ENCODE data around the gene LRRC2. TPM values are rescaled to one million over a fixed set of nuclear protein-coding genes. Genes with fewer than 3 reads are reported as not detected.

LRRC2 gene
- total and polyA plus RNA-seq, 7 experiments from 2014 or later: 0.10 to 0.48 (median 0.32) TPM; not detected in 2

GRCh38 chr3:46609212-46609721 lies 43.2 kb upstream of the LRRC2 start:
- ATAC-seq (no peak), DNase-seq (no peak)
- Mint-ChIP-seq H3K27me3 (peaks cover 0 to 24% (median 5%) of the 10 kb centered on the region in 5 donors), H3K4me3 (no peak overlapping the region), H3K27ac (no peak overlapping the region), H3K4me1 (peaks cover 0 to 3% (median 0%) of the 10 kb centered on the region in 7 donors), H3K9me3 (no peaks in the 10 kb centered on the region), H3K36me3 (no peaks in the 10 kb centered on the region)
- H3K9me3 ChIP-seq (ENCODE audit: control insufficient read depth in 2 of 3, low read length in 3 of 3): no peaks in the 10 kb centered on the region
- intact Hi-C loops (cut with micrococcal nuclease): no loop called here
- no peaks in the 10 kb centered on the region for H3K36me3 ChIP-seq (ENCODE audit: control insufficient read depth in 2 of 3, insufficient read depth in 3 of 3, low read length in 3 of 3)
- H3K27ac ChIP-seq (ENCODE audit: low read depth, low read length): no peak overlapping the region
- no peaks in the 10 kb centered on the region for H3K4me1 ChIP-seq (ENCODE audit: control insufficient read depth in 2 of 2, insufficient read depth in 2 of 2, low read length in 2 of 2)
- ChIA-PET CTCF (interaction anchor here (0.6 kb wide), 1 partner anchor 35 kb away, joined by 3 read pairs; no protein-coding TSS in a partner anchor), POLR2A (no interaction called here)
- no peaks in the 10 kb centered on the region for H3K27me3 ChIP-seq (ENCODE audit: control insufficient read depth in 2 of 2, insufficient read depth in 2 of 2, low read length in 2 of 2)
- no peak overlapping the region for H3K4me3 ChIP-seq (ENCODE audit: low read length)

DNA sequence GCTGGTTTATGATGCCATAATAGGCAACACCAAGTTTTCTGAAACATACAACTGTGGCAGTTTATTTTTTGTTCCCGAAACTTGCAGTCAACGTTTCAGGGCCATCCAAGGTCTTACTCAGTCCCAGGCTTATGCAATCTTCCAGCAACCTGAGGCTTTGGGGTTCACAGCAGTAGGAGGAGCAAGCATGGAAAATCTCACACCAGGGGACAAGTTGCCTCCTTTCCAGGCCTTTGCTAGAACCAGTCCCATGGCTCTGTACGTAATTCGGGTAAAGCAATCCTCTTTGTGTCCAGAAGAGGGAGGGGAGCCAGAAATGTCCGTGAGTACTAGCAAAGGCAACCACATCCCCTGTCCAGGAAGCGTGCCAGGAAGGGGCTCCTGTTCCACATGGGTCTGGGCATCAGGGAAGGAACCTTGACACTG lies 41.5 kb upstream of the LRRC2 start:
- intact Hi-C loops (cut with micrococcal nuclease): no loop called here

DNA sequence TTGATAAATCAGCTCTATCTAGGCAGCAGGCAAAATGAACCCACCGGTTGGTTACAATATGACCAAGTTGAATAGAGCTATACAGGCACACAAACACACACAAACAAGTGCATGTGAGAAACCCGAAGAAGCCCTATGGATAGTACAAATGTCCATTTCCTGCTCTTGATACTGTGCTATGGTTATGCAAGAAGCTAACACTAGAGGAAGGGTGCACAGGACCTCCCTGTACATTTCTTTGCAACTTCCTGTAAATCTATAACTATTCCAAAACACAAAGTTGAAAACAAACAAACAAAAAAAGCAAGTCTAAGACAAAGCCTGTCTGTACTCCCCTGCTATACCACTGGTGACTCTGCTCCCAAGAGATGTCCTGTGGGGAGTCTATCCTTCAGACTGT lies 38.0 kb upstream of the LRRC2 start:
- Mint-ChIP-seq H3K36me3 (no peaks in the 10 kb centered on the region), H3K4me1 (peaks cover 0 to 4% (median 0%) of the 10 kb centered on the region in 7 donors), H3K27me3 (peaks cover 0 to 9% (median 0%) of the 10 kb centered on the region in 5 donors), H3K27ac (no peak overlapping the region), H3K4me3 (no peak overlapping the region), H3K9me3 (no peaks in the 10 kb centered on the region)
- H3K36me3 ChIP-seq (ENCODE audit: control insufficient read depth in 2 of 3, insufficient read depth in 3 of 3, low read length in 3 of 3): no peaks in the 10 kb centered on the region
- H3K4me1 ChIP-seq (ENCODE audit: control insufficient read depth in 2 of 2, insufficient read depth in 2 of 2, low read length in 2 of 2): no peaks in the 10 kb centered on the region
- H3K27ac ChIP-seq (ENCODE audit: low read depth, low read length): no peak overlapping the region
- intact Hi-C loops (cut with micrococcal nuclease): no loop called here
- H3K9me3 ChIP-seq (ENCODE audit: control insufficient read depth in 2 of 3, low read length in 3 of 3): no peaks in the 10 kb centered on the region
- H3K27me3 ChIP-seq (ENCODE audit: control insufficient read depth in 2 of 2, insufficient read depth in 2 of 2, low read length in 2 of 2): no peaks in the 10 kb centered on the region
- CTCF ChIA-PET: no interaction called here
- DNase-seq (no peak), ATAC-seq (no peak)
- H3K4me3 ChIP-seq (ENCODE audit: low read length): no peak overlapping the region
- POLR2A ChIA-PET: no interaction called here

More for the DNA sequence above, 41.5 kb upstream of the LRRC2 start:
- ChIA-PET CTCF (interaction anchor here (1.0 kb wide), 1 partner anchor 22 kb away, joined by 4 read pairs; no protein-coding TSS in a partner anchor), POLR2A (no interaction called here)
- H3K36me3 Mint-ChIP-seq: no peaks in the 10 kb centered on the region
- no peak for ATAC-seq
- H3K36me3 ChIP-seq (ENCODE audit: control insufficient read depth in 2 of 3, insufficient read depth in 3 of 3, low read length in 3 of 3): no peaks in the 10 kb centered on the region
- H3K9me3 Mint-ChIP-seq: no peaks in the 10 kb centered on the region
- H3K4me3 ChIP-seq (ENCODE audit: low read length): no peak overlapping the region
- H3K27ac ChIP-seq (ENCODE audit: low read depth, low read length): no peak overlapping the region
- H3K4me1 Mint-ChIP-seq: peaks cover 0 to 4% (median 0%) of the 10 kb centered on the region in 7 donors
- H3K9me3 ChIP-seq (ENCODE audit: control insufficient read depth in 2 of 3, low read length in 3 of 3): no peaks in the 10 kb centered on the region
- H3K27ac Mint-ChIP-seq: no peak overlapping the region
- H3K4me3 Mint-ChIP-seq: no peak overlapping the region
- H3K27me3 ChIP-seq (ENCODE audit: control insufficient read depth in 2 of 2, insufficient read depth in 2 of 2, low read length in 2 of 2): no peaks in the 10 kb centered on the region
- peaks cover 0 to 15% (median 4%) of the 10 kb centered on the region in 5 donors for H3K27me3 Mint-ChIP-seq
- no peaks in the 10 kb centered on the region for H3K4me1 ChIP-seq (ENCODE audit: control insufficient read depth in 2 of 2, insufficient read depth in 2 of 2, low read length in 2 of 2)
- no peak for DNase-seq

- intact Hi-C loops (cut with micrococcal nuclease): no loop called here
- DNase-seq: no peak
- no peaks in the 10 kb centered on the region for H3K4me1 ChIP-seq (ENCODE audit: control insufficient read depth in 2 of 2, insufficient read depth in 2 of 2, low read length in 2 of 2)
- Mint-ChIP-seq H3K9me3 (no peaks in the 10 kb centered on the region), H3K27ac (no peak overlapping the region), H3K4me1 (peaks cover 0 to 4% (median 0%) of the 10 kb centered on the region in 7 donors), H3K27me3 (peaks cover 0 to 7% (median 0%) of the 10 kb centered on the region in 5 donors), H3K4me3 (no peak overlapping the region), H3K36me3 (no peaks in the 10 kb centered on the region)
- no peak for ATAC-seq
- no peak overlapping the region for H3K27ac ChIP-seq (ENCODE audit: low read depth, low read length)
- ChIA-PET CTCF (no interaction called here), POLR2A (no interaction called here)
- no peak overlapping the region for H3K4me3 ChIP-seq (ENCODE audit: low read length)
- no peaks in the 10 kb centered on the region for H3K27me3 ChIP-seq (ENCODE audit: control insufficient read depth in 2 of 2, insufficient read depth in 2 of 2, low read length in 2 of 2)
- no peaks in the 10 kb centered on the region for H3K9me3 ChIP-seq (ENCODE audit: control insufficient read depth in 2 of 3, low read length in 3 of 3)
- no peaks in the 10 kb centered on the region for H3K36me3 ChIP-seq (ENCODE audit: control insufficient read depth in 2 of 3, insufficient read depth in 3 of 3, low read length in 3 of 3)
These were observed 37.4 kb upstream of the LRRC2 start for GRCh38 chr3:46603446-46604046.

DNA sequence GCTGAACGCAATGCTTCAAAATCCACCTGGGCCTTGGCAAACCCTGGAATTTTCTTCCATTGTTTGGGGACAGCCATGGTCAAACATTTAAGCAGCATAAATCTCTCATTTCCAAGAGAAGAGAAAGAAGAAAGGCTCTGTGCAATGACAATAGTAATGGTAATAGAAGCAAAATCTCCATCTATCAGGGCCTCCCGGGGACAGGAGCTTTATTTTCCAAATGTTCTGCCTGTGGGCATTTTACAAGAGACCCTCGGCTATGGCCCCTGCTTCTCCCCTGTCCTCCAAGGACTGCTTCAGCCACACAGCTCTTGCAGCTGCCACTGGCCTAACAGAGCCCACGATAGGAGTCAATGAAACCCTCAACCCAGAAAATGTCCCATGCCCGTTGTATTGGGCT lies 33.5 kb upstream of the LRRC2 start:
- Mint-ChIP-seq H3K27me3 (peaks cover 0 to 6% (median 0%) of the 10 kb centered on the region in 5 donors), H3K4me3 (no peak overlapping the region), H3K27ac (no peak overlapping the region), H3K36me3 (no peaks in the 10 kb centered on the region), H3K9me3 (peaks cover 0 to 2% (median 0%) of the 10 kb centered on the region in 11 donors), H3K4me1 (peaks cover 0 to 4% (median 0%) of the 10 kb centered on the region in 7 donors)
- Histone ChIP-seq H3K4me1 (ENCODE audit: control insufficient read depth in 2 of 2, insufficient read depth in 2 of 2, low read length in 2 of 2) (no peaks in the 10 kb centered on the region), H3K36me3 (ENCODE audit: control insufficient read depth in 2 of 3, insufficient read depth in 3 of 3, low read length in 3 of 3) (no peaks in the 10 kb centered on the region), H3K9me3 (ENCODE audit: control insufficient read depth in 2 of 3, low read length in 3 of 3) (no peaks in the 10 kb centered on the region), H3K27me3 (ENCODE audit: control insufficient read depth in 2 of 2, insufficient read depth in 2 of 2, low read length in 2 of 2) (no peaks in the 10 kb centered on the region), H3K4me3 (ENCODE audit: low read length) (no peak overlapping the region), H3K27ac (ENCODE audit: low read depth, low read length) (no peak overlapping the region)
- POLR2A ChIA-PET: no interaction called here
- no peak for ATAC-seq
- intact Hi-C loops (cut with micrococcal nuclease): no loop called here
- CTCF ChIA-PET: no interaction called here
- no peak for DNase-seq

- no peak overlapping the region for H3K27ac Mint-ChIP-seq
- no peak for DNase-seq
- no peaks in the 10 kb centered on the region for H3K4me1 ChIP-seq (ENCODE audit: control insufficient read depth in 2 of 2, insufficient read depth in 2 of 2, low read length in 2 of 2)
- H3K27me3 Mint-ChIP-seq: peaks cover 0 to 20% (median 0%) of the 10 kb centered on the region in 5 donors
- intact Hi-C loops (cut with micrococcal nuclease): no loop called here
- ChIA-PET CTCF (no interaction called here), POLR2A (no interaction called here)
- H3K4me1 Mint-ChIP-seq: peaks cover 0 to 2% (median 0%) of the 10 kb centered on the region in 7 donors
- no peaks in the 10 kb centered on the region for H3K36me3 Mint-ChIP-seq
- ATAC-seq: no peak
- H3K9me3 ChIP-seq (ENCODE audit: control insufficient read depth in 2 of 3, low read length in 3 of 3): no peaks in the 10 kb centered on the region
- H3K27me3 ChIP-seq (ENCODE audit: control insufficient read depth in 2 of 2, insufficient read depth in 2 of 2, low read length in 2 of 2): no peaks in the 10 kb centered on the region
- no peak overlapping the region for H3K4me3 Mint-ChIP-seq
- H3K9me3 Mint-ChIP-seq: peaks cover 0 to 3% (median 0%) of the 10 kb centered on the region in 11 donors
- no peak overlapping the region for H3K4me3 ChIP-seq (ENCODE audit: low read length)
- H3K36me3 ChIP-seq (ENCODE audit: control insufficient read depth in 2 of 3, insufficient read depth in 3 of 3, low read length in 3 of 3): no peaks in the 10 kb centered on the region
- H3K27ac ChIP-seq (ENCODE audit: low read depth, low read length): no peak overlapping the region
These were observed 29.8 kb upstream of the LRRC2 start for GRCh38 chr3:46595819-46596314.

GRCh38 chr3:46594723-46595122 lies 28.6 kb upstream of the LRRC2 start:
- Histone ChIP-seq H3K36me3 (ENCODE audit: control insufficient read depth in 2 of 3, insufficient read depth in 3 of 3, low read length in 3 of 3) (no peaks in the 10 kb centered on the region), H3K27ac (ENCODE audit: low read depth, low read length) (no peak overlapping the region), H3K4me3 (ENCODE audit: low read length) (no peak overlapping the region), H3K9me3 (ENCODE audit: control insufficient read depth in 2 of 3, low read length in 3 of 3) (no peaks in the 10 kb centered on the region), H3K27me3 (ENCODE audit: control insufficient read depth in 2 of 2, insufficient read depth in 2 of 2, low read length in 2 of 2) (no peaks in the 10 kb centered on the region), H3K4me1 (ENCODE audit: control insufficient read depth in 2 of 2, insufficient read depth in 2 of 2, low read length in 2 of 2) (no peaks in the 10 kb centered on the region)
- H3K27me3 Mint-ChIP-seq: peaks cover 0 to 20% (median 0%) of the 10 kb centered on the region in 5 donors
- DNase-seq: no peak
- no peak for ATAC-seq
- intact Hi-C loops (cut with micrococcal nuclease): no loop called here
- H3K4me1 Mint-ChIP-seq: peaks cover 0 to 2% (median 0%) of the 10 kb centered on the region in 7 donors
- H3K9me3 Mint-ChIP-seq: peaks cover 0 to 3% (median 0%) of the 10 kb centered on the region in 11 donors
- H3K36me3 Mint-ChIP-seq: no peaks in the 10 kb centered on the region
- CTCF ChIA-PET: interaction anchor here (0.7 kb wide), 1 partner anchor 735 kb away, joined by 3 read pairs; no protein-coding TSS in a partner anchor
- H3K4me3 Mint-ChIP-seq: no peak overlapping the region
- POLR2A ChIA-PET: no interaction called here
- no peak overlapping the region for H3K27ac Mint-ChIP-seq
